PFSK-1 (cell line): ENCODE results near the gene MN1.

Source experiments
- FOXP2 ChIP-seq: optimal IDR thresholded peaks from 2 replicates; pipeline ENCODE3; 2011; ENCODE audit warnings: borderline replicate concordance, control low read depth, inconsistent platforms; ENCODE audit not compliant: insufficient read depth; ENCODE audit errors: extremely low read length, extremely low read depth
- REST ChIP-seq, 2 experiments: IDR thresholded peaks; 2 replicates each; pipeline versions ENCODE4 v1.6.1 to v1.8.0; 2011 to 2012; ENCODE audit warnings: low read depth in 2 of 2, low read length in 2 of 2, control low read depth in 1 of 2, inconsistent platforms in 1 of 2, mild to moderate bottlenecking in 1 of 2, moderate library complexity in 1 of 2; ENCODE audit not compliant: insufficient read depth in 1 of 2

The MN1 gene

GRCh38 chr22:27698813-27699212 lies 102.7 kb downstream of the MN1 start:
- TF ChIP-seq REST (IDR thresholded peaks at IDR 0.05; ENCODE audit: insufficient read depth in 1 of 2, low read depth in 2 of 2, low read length in 2 of 2) (no peak), FOXP2 (no peak)
